Panc1 (cell line): Measurements from ENCODE around the gene C4orf36. TPM values are rescaled to one million over a fixed set of nuclear protein-coding genes. Genes with fewer than 3 reads are reported as not detected.

Source experiments
- ATAC-seq: fragments of 200-7000 bp; cut with Tn5 transposase; 2 replicates; pipeline ENCODE4 v1.9.1; 2020; ENCODE audit warnings: mild to moderate bottlenecking, moderate library complexity
- BruUV-seq: library from RNA; stranded (reverse); fragments of 400-500 nt; replicated peaks from 2 replicates; lab custom pipeline; 2021; lab: Mats Ljungman, UMichigan
- CTCF ChIA-PET: fragments of 300-600 bp; sonication (Branson Sonifier 250); formaldehyde crosslinking; loops from one replicate; lab custom pipeline; 2022; ENCODE audit warnings: antibody characterized with exemption; lab: Charles Lee
- POLR2A ChIA-PET: fragments of 300-600 bp; sonication (Branson Sonifier 250); formaldehyde crosslinking; loops from one replicate; lab custom pipeline; 2022; ENCODE audit warnings: antibody characterized with exemption; lab: Charles Lee
- DNase-seq: peaks from one replicate; pipeline ENCODE4 v3.0.0-alpha.2; 2010; ENCODE audit warnings: low read depth, low spot score
- H3K27ac ChIP-seq: 2 replicates; pipeline ENCODE4 v1.5.1; 2011; ENCODE audit warnings: mild to moderate bottlenecking, low read length, inconsistent platforms
- H3K27me3 ChIP-seq: fragments of 200-500 bp; sonication (Bioruptor generic); 2 replicates; pipeline ENCODE4 v1.6.0; 2014; ENCODE audit warnings: low read length, inconsistent platforms; ENCODE audit not compliant: control insufficient read depth, insufficient read depth
- H3K36me3 ChIP-seq: fragments of 200-500 bp; sonication (Bioruptor generic); 2 replicates; pipeline ENCODE4 v1.5.1; 2014; ENCODE audit warnings: inconsistent platforms, mild to moderate bottlenecking, low read length, moderate library complexity; ENCODE audit not compliant: control insufficient read depth, insufficient read depth
- H3K4me1 ChIP-seq: 2 replicates; pipeline ENCODE4 v1.5.1; 2011; ENCODE audit warnings: inconsistent platforms, mild to moderate bottlenecking, low read length, moderate library complexity; ENCODE audit not compliant: control insufficient read depth, insufficient read depth
- H3K4me3 ChIP-seq, 2 experiments: 2 replicates each; pipeline ENCODE4 v1.5.1; 2011 to 2012; ENCODE audit warnings: low read depth in 2 of 2, low read length in 2 of 2, mild to moderate bottlenecking in 2 of 2, inconsistent platforms in 1 of 2, moderate library complexity in 1 of 2
- H3K9me3 ChIP-seq: fragments of 200-500 bp; sonication (Bioruptor generic); 2 replicates; pipeline ENCODE4 v1.5.1; 2014; ENCODE audit warnings: low read depth, mild to moderate bottlenecking, inconsistent platforms, low read length, moderate library complexity; ENCODE audit not compliant: control insufficient read depth, insufficient read depth
- POLR2AphosphoS5 ChIP-seq: IDR thresholded peaks from 2 replicates; pipeline ENCODE4 v1.6.1; 2012; ENCODE audit warnings: mild to moderate bottlenecking, low read depth, low read length, moderate library complexity
- SIN3A ChIP-seq: IDR thresholded peaks from 2 replicates; pipeline ENCODE4 v1.6.1; 2012; ENCODE audit warnings: low read depth, mild to moderate bottlenecking, low read length, moderate library complexity, borderline replicate concordance; ENCODE audit not compliant: insufficient read depth
- TCF7L2 ChIP-seq: IDR thresholded peaks from 2 replicates; pipeline ENCODE4 v1.6.1; 2011; ENCODE audit warnings: mild to moderate bottlenecking, low read depth, low read length, inconsistent platforms
- in situ Hi-C: cut with HindIII; loops from 2 replicates; pipeline ENCODE4 v1.10.0; 2016; ENCODE audit warnings: low sequenced_read_pairs, low pct_unique_long_range_greater_than_20kb
- intact Hi-C: fragments of 100-400 bp; cut with micrococcal nuclease; formaldehyde crosslinking; loops from one replicate; pipeline ENCODE4 v1.10.0; 2022; ENCODE audit not compliant: unreplicated experiment
- total RNA-seq: library from RNA; stranded (reverse); gene quantifications from one replicate; pipeline ENCODE4 v1.2.1, GENCODE V29; 2021; ENCODE audit not compliant: unreplicated experiment
- TF ChIP-seq, protein P1 (sequence below): fragments of 450-650 bp; IDR thresholded peaks from 2 replicates; pipeline ENCODE4 v1.5.1; 2017; ENCODE audit warnings: mild to moderate bottlenecking
- TF ChIP-seq, protein P2 (sequence below), 2 experiments: IDR thresholded peaks; 2 replicates each; pipeline ENCODE4 v1.6.1; 2011 to 2012; ENCODE audit warnings: low read depth in 2 of 2, control low read depth in 1 of 2, low read length in 1 of 2, mild to moderate bottlenecking in 1 of 2, moderate library complexity in 1 of 2; ENCODE audit not compliant: insufficient read depth in 1 of 2

The C4orf36 gene
- total RNA-seq, 1 experiment from 2014 or later, result 0.26 TPM

DNA sequence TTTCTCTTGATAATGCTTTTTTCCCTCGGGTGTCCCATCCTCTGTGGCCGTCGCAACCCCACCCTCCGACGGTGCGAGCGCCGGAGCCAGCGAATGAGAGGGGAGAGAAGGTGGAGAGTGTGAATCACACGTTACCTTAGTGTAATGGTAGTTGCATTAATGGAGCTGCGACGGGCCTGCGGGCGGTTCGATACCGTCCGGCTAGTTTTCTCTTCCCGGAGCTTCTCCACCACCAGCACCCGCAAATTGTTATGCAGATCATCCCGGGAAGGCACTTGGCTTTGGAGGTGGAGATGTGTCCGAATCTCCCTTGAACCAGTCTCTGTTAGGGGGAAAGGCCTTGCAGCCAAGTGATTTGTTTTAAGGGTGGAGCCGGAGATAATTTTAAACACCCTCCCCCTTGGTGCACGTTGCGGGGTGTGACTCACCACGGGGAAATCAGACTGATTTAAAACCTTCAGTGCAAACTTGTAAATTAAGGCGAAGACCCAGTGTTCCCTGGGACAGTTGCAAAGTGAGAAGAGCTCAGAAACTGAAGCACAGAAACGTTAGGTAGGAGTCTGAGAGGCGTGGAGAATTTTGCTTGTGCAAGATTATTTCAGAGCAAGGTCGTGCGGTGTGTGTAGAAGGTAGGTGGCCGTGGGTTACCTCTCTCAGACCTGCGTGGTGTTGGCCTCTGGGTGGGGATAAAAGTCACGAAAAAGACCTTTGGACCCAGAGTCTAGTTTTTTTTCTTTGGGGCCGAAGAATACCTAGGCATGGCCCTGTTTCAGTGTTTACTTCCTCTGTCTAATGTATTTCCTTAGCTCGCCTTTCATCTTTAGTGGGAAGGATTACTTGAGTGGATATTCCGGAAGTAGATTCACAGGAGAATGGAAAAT is 43.9 kb upstream of the C4orf36 start:
- no peaks in the 10 kb centered on the region; the same call in 1 of the 2 replicates for H3K36me3 ChIP-seq

DNA sequence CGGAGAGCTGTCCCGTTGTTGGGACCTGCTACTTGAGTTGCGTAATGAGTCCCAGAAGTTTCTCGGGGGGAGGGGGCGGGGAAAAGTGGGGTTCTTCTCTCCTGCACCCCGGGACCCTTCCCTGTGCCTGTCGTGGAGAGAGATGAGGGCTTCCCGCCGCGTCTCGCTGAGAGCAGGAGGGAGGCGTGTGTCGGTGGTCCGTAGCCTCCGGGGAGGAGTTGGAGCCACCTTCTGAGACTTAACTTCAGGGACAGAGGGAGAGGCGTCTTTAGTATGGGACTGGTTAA is 43.3 kb upstream of the C4orf36 start:
- Histone ChIP-seq H3K9me3 (no peaks in the 10 kb centered on the region), H3K4me3 (peak overlapping the region; percentile 73 to 82), H3K4me1 (peaks cover 8% of the 10 kb centered on the region; the same call in 1 of the 2 replicates), H3K36me3 (no peaks in the 10 kb centered on the region; the same call in 1 of the 2 replicates), H3K27ac (peak overlapping the region; percentile 89), H3K27me3 (no peaks in the 10 kb centered on the region)
- BruUV-seq, result no TSS peak
- TF ChIP-seq POLR2AphosphoS5 (no peak), TCF7L2 (no peak), SIN3A (no peak)
- TF ChIP-seq, protein P1, sequence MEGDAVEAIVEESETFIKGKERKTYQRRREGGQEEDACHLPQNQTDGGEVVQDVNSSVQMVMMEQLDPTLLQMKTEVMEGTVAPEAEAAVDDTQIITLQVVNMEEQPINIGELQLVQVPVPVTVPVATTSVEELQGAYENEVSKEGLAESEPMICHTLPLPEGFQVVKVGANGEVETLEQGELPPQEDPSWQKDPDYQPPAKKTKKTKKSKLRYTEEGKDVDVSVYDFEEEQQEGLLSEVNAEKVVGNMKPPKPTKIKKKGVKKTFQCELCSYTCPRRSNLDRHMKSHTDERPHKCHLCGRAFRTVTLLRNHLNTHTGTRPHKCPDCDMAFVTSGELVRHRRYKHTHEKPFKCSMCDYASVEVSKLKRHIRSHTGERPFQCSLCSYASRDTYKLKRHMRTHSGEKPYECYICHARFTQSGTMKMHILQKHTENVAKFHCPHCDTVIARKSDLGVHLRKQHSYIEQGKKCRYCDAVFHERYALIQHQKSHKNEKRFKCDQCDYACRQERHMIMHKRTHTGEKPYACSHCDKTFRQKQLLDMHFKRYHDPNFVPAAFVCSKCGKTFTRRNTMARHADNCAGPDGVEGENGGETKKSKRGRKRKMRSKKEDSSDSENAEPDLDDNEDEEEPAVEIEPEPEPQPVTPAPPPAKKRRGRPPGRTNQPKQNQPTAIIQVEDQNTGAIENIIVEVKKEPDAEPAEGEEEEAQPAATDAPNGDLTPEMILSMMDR, result no peak
- TF ChIP-seq, protein P2, sequence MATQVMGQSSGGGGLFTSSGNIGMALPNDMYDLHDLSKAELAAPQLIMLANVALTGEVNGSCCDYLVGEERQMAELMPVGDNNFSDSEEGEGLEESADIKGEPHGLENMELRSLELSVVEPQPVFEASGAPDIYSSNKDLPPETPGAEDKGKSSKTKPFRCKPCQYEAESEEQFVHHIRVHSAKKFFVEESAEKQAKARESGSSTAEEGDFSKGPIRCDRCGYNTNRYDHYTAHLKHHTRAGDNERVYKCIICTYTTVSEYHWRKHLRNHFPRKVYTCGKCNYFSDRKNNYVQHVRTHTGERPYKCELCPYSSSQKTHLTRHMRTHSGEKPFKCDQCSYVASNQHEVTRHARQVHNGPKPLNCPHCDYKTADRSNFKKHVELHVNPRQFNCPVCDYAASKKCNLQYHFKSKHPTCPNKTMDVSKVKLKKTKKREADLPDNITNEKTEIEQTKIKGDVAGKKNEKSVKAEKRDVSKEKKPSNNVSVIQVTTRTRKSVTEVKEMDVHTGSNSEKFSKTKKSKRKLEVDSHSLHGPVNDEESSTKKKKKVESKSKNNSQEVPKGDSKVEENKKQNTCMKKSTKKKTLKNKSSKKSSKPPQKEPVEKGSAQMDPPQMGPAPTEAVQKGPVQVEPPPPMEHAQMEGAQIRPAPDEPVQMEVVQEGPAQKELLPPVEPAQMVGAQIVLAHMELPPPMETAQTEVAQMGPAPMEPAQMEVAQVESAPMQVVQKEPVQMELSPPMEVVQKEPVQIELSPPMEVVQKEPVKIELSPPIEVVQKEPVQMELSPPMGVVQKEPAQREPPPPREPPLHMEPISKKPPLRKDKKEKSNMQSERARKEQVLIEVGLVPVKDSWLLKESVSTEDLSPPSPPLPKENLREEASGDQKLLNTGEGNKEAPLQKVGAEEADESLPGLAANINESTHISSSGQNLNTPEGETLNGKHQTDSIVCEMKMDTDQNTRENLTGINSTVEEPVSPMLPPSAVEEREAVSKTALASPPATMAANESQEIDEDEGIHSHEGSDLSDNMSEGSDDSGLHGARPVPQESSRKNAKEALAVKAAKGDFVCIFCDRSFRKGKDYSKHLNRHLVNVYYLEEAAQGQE (IDR thresholded peaks at IDR 0.05; ENCODE audit: insufficient read depth in 1 of 2, low read depth in 2 of 2, low read length in 1 of 2), result no peak
- in situ Hi-C loops (no loop called here), intact Hi-C loops (loop anchor here (2.0 kb wide), 1 partner anchor 71 kb away; no protein-coding TSS in a partner anchor)
- CTCF ChIA-PET, result interaction anchor here (1.8 kb wide), 1 partner anchor 13 kb away, joined by 8 read pairs; no protein-coding TSS in a partner anchor
- DNase-seq (no peak), ATAC-seq (no peak)
- POLR2A ChIA-PET, result no interaction called here

More for the DNA sequence above, 43.9 kb upstream of the C4orf36 start:
- no TSS peak for BruUV-seq
- Histone ChIP-seq H3K4me3 (peak overlapping the region; percentile 73 to 82), H3K4me1 (peaks cover 8% of the 10 kb centered on the region; the same call in 1 of the 2 replicates), H3K27ac (peak overlapping the region; percentile 89), H3K27me3 (no peaks in the 10 kb centered on the region), H3K9me3 (no peaks in the 10 kb centered on the region)
- ChIA-PET CTCF (interaction anchor here (1.8 kb wide), 1 partner anchor 14 kb away, joined by 8 read pairs; no protein-coding TSS in a partner anchor), POLR2A (interaction anchor here (0.6 kb wide), 1 partner anchor 8 kb away, joined by 3 read pairs; no protein-coding TSS in a partner anchor)
- in situ Hi-C loops (no loop called here), intact Hi-C loops (loop anchor here (2.0 kb wide), 1 partner anchor 71 kb away; no protein-coding TSS in a partner anchor)
- 0 out of 2 replicates have a peak, but pooled peaks have one; percentile 24 for TF ChIP-seq TCF7L2
- TF ChIP-seq POLR2AphosphoS5, result 0 out of 2 replicates have a peak, but pooled peaks have one; percentile 13
- TF ChIP-seq, protein P1, result no peak
- peak; percentile 76 for ATAC-seq
- peak; percentile 66 for DNase-seq
